Gastrocnemius medialis (tissue), 4 donors: ENCODE data around the gene ARVCF. TPM values are rescaled to one million over a fixed set of nuclear protein-coding genes. Genes with fewer than 3 reads are reported as not detected.

Source experiments
- ATAC-seq, 2 donors: fragments of 150-250 bp; one replicate each; pipeline ENCODE4 v1.9.1; 2016
- DNase-seq, 2 donors: peaks; one replicate each; pipeline ENCODE4 v3.0.0-alpha.2; 2019
- H3K27ac ChIP-seq, 4 donors: fragments of 200-600 bp; sonication (generic); 1 replicate in 1 of 4; 2 replicates in 3 of 4; pipeline ENCODE4 v1.5.1; 2016 to 2018; ENCODE audit warnings: mild to moderate bottlenecking in 2 of 4, moderate library complexity in 1 of 4
- H3K27me3 ChIP-seq, 3 donors: fragments of 200-600 bp; sonication (generic) in 2 of 3; 1 replicate in 1 of 3; 2 replicates in 2 of 3; pipeline versions ENCODE4 v1.5.1 to v1.6.0; 2016 to 2019; ENCODE audit warnings: mild to moderate bottlenecking in 1 of 3, moderate library complexity in 1 of 3
- H3K36me3 ChIP-seq, 2 donors: fragments of 200-600 bp; sonication (generic) in 1 of 2; one replicate each; pipeline ENCODE4 v1.5.1; 2017 to 2018
- H3K4me1 ChIP-seq, 2 donors: fragments of 200-600 bp; sonication (generic) in 1 of 2; one replicate each; pipeline ENCODE4 v1.5.1; 2016 to 2017; ENCODE audit warnings: mild to moderate bottlenecking in 2 of 2
- H3K4me3 ChIP-seq, 4 donors: fragments of 200-600 bp; sonication (generic) in 3 of 4; 1 replicate in 1 of 4; 2 replicates in 3 of 4; pipeline ENCODE4 v1.5.1; 2016 to 2019; ENCODE audit warnings: mild to moderate bottlenecking in 2 of 4
- H3K9me3 ChIP-seq, 3 donors: fragments of 200-600 bp; sonication (generic) in 2 of 3; 1 replicate in 1 of 3; 2 replicates in 2 of 3; pipeline ENCODE4 v1.5.1; 2016 to 2019
- CTCF ChIP-seq, 5 experiments: fragments of 450-650 bp in 3 of 5; fragments of 200-600 bp in 2 of 5; sonication (generic) in 2 of 5; IDR thresholded peaks in 4 of 5; conservative IDR thresholded peaks in 1 of 5; 1 replicate in 4 of 5; 2 replicates in 1 of 5; pipeline ENCODE4 v1.5.1; 2016 to 2019; ENCODE audit warnings: antibody characterized with exemption in 5 of 5, mild to moderate bottlenecking in 3 of 5, moderate library complexity in 3 of 5
- POLR2A ChIP-seq, 2 donors: fragments of 450-650 bp; IDR thresholded peaks; one replicate each; pipeline ENCODE4 v1.6.1; 2017; ENCODE audit warnings: antibody characterized with exemption in 2 of 2, mild to moderate bottlenecking in 2 of 2, moderate library complexity in 2 of 2
- in situ Hi-C, 4 donors: fragments of 200-750 bp; cut with MboI; loops; one replicate each; pipeline versions ENCODE4 v1.15.0 to v1.8.0; 2017; ENCODE audit warnings: low sequenced_read_pairs in 4 of 4
- intact Hi-C: fragments of 100-400 bp; cut with DNase I; formaldehyde crosslinking; loops from one replicate; pipeline ENCODE4 v1.15.1; 2023; ENCODE audit warnings: low total_unique reads
- total RNA-seq, 4 donors: library from RNA; depleted of rRNA; stranded (reverse); fragments of >200 nt; gene quantifications; one replicate each; pipeline versions ENCODE4 v1.1.0 to v1.2.3, GENCODE V29; 2016

The ARVCF gene
- total RNA-seq, 4 donors from 2014 or later: 6.9 to 19.6 (median 18.0) TPM

GRCh38 chr22:19980766-19981165 is 35.9 kb downstream of the ARVCF start:
- no peaks in the 10 kb centered on the region for H3K27me3 ChIP-seq
- DNase-seq: no peak
- in situ Hi-C loops (no loop called here), intact Hi-C loops (loop anchor here (1.0 to 5.0 kb wide), 2 partner anchors 19 to 137 kb away; partner anchors contain the start of genes RANBP1 and TRMT2A)
- H3K27ac ChIP-seq: peak overlapping the region in 3 of 4 donors; percentile 18 to 96 (median 92)
- no peak for ATAC-seq
- H3K4me1 ChIP-seq: peaks cover 38 to 40% of the 10 kb centered on the region in 2 donors
- no peak for TF ChIP-seq POLR2A (IDR thresholded peaks at IDR 0.05)
- TF ChIP-seq CTCF (IDR thresholded peaks at IDR 0.05 in 4 of 5, conservative IDR thresholded peaks at IDR 0.05 in 1 of 5): no peak
- H3K36me3 ChIP-seq: peaks cover 0 to 12% of the 10 kb centered on the region in 2 donors
- H3K4me3 ChIP-seq: no peak overlapping the region
- no peaks in the 10 kb centered on the region for H3K9me3 ChIP-seq

GRCh38 chr22:19979712-19980493 is 36.7 kb downstream of the ARVCF start:
- DNase-seq (no peak), ATAC-seq (no peak)
- Histone ChIP-seq H3K36me3 (peaks cover 0 to 12% of the 10 kb centered on the region in 2 donors), H3K9me3 (no peaks in the 10 kb centered on the region), H3K4me1 (peaks cover 29 to 36% of the 10 kb centered on the region in 2 donors), H3K27me3 (no peaks in the 10 kb centered on the region), H3K4me3 (no peak overlapping the region), H3K27ac (peak overlapping the region in 1 of 4 donors; percentile 18)
- TF ChIP-seq POLR2A (IDR thresholded peaks at IDR 0.05) (no peak), CTCF (IDR thresholded peaks at IDR 0.05 in 4 of 5, conservative IDR thresholded peaks at IDR 0.05 in 1 of 5) (no peak)
- in situ Hi-C loops (no loop called here), intact Hi-C loops (loop anchor here (5.0 to 10.0 kb wide), 2 partner anchors 105 to 137 kb away; partner anchors contain the start of genes DGCR8, RANBP1 and TRMT2A)

- in situ Hi-C loops: no loop called here
- Histone ChIP-seq H3K9me3 (no peaks in the 10 kb centered on the region), H3K36me3 (peaks cover 0 to 12% of the 10 kb centered on the region in 2 donors), H3K27me3 (no peaks in the 10 kb centered on the region), H3K27ac (no peak overlapping the region), H3K4me1 (peaks cover 18 to 30% of the 10 kb centered on the region in 2 donors), H3K4me3 (no peak overlapping the region)
- intact Hi-C loops: loop anchor here (10.0 kb wide), 1 partner anchor 106 kb away; the partner anchor contains the start of gene DGCR8
- no peak for ATAC-seq
- DNase-seq: no peak
- no peak for TF ChIP-seq POLR2A (IDR thresholded peaks at IDR 0.05)
- no peak for TF ChIP-seq CTCF (IDR thresholded peaks at IDR 0.05 in 4 of 5, conservative IDR thresholded peaks at IDR 0.05 in 1 of 5)
These were observed 37.9 kb downstream of the ARVCF start for GRCh38 chr22:19978748-19979147.

- DNase-seq: no peak
- peaks cover 6 to 19% of the 10 kb centered on the region in 2 donors for H3K4me1 ChIP-seq
- no peaks in the 10 kb centered on the region for H3K9me3 ChIP-seq
- in situ Hi-C loops: no loop called here
- no peak overlapping the region for H3K4me3 ChIP-seq
- intact Hi-C loops: loop anchor here (10.0 kb wide), 1 partner anchor 107 kb away; the partner anchor contains the start of gene DGCR8
- no peak for ATAC-seq
- H3K36me3 ChIP-seq: peaks cover 0 to 12% of the 10 kb centered on the region in 2 donors
- no peak for TF ChIP-seq CTCF (IDR thresholded peaks at IDR 0.05 in 4 of 5, conservative IDR thresholded peaks at IDR 0.05 in 1 of 5)
- no peak for TF ChIP-seq POLR2A (IDR thresholded peaks at IDR 0.05)
- H3K27ac ChIP-seq: no peak overlapping the region
- H3K27me3 ChIP-seq: no peaks in the 10 kb centered on the region
These were observed 39.1 kb downstream of the ARVCF start for GRCh38 chr22:19977296-19978243.
